Loucy (cell line): ENCODE measurements around the gene GRID1.

Experiments used
- H2AFZ ChIP-seq: fragments of 200-600 bp; sonication (generic); 2 replicates; pipeline ENCODE4 v1.6.0; 2016; ENCODE audit warnings: antibody characterized with exemption, mild to moderate bottlenecking, low read length, moderate library complexity
- H3F3A ChIP-seq: fragments of 200-600 bp; 2 replicates; pipeline ENCODE4 v1.6.0; 2016; ENCODE audit warnings: antibody characterized with exemption, low read depth, mild to moderate bottlenecking
- H3K27me3 ChIP-seq: fragments of 200-600 bp; sonication (generic); 2 replicates; pipeline ENCODE4 v1.6.1; 2014; ENCODE audit warnings: low read length, mild to moderate bottlenecking; ENCODE audit not compliant: insufficient read depth, poor library complexity, severe bottlenecking
- H3K36me3 ChIP-seq: fragments of 200-600 bp; sonication (generic); 2 replicates; pipeline ENCODE4 v1.6.1; 2016; ENCODE audit warnings: low read length; ENCODE audit not compliant: insufficient read depth
- H3K4me1 ChIP-seq: fragments of 200-600 bp; sonication (generic); 2 replicates; pipeline ENCODE4 v1.5.1; 2014; ENCODE audit warnings: low read length, mild to moderate bottlenecking; ENCODE audit not compliant: insufficient read depth, poor library complexity, severe bottlenecking
- H3K4me2 ChIP-seq: fragments of 200-600 bp; sonication (generic); 2 replicates; pipeline ENCODE4 v1.6.0; 2014; ENCODE audit warnings: antibody characterized with exemption, low read length, low read depth, mild to moderate bottlenecking; ENCODE audit not compliant: poor library complexity, severe bottlenecking
- H3K4me3 ChIP-seq: fragments of 200-600 bp; sonication (generic); 2 replicates; pipeline ENCODE4 v1.5.1; 2014; ENCODE audit warnings: low read length, mild to moderate bottlenecking, mixed read lengths; ENCODE audit not compliant: poor library complexity, severe bottlenecking
- H3K79me2 ChIP-seq: fragments of 200-600 bp; sonication (generic); 2 replicates; pipeline ENCODE4 v1.6.1; 2014; ENCODE audit warnings: low read length; ENCODE audit not compliant: insufficient read depth
- H3K9ac ChIP-seq: fragments of 200-600 bp; sonication (generic); 2 replicates; pipeline ENCODE4 v1.6.0; 2014; ENCODE audit warnings: mild to moderate bottlenecking, low read depth, low read length, moderate library complexity; ENCODE audit not compliant: poor library complexity, severe bottlenecking
- H3K9me2 ChIP-seq: fragments of 200-600 bp; sonication (generic); replicated peaks from 2 replicates; pipeline ENCODE4 v1.6.1; 2016; ENCODE audit warnings: low read depth, low read length, mixed read lengths
- H3K9me3 ChIP-seq: fragments of 200-600 bp; sonication (generic); 2 replicates; pipeline ENCODE4 v1.6.1; 2014; ENCODE audit warnings: mild to moderate bottlenecking, antibody characterized with exemption, low read length, low read depth; ENCODE audit not compliant: insufficient read depth
- H4K20me1 ChIP-seq: fragments of 200-600 bp; sonication (generic); 2 replicates; pipeline ENCODE4 v1.6.0; 2014; ENCODE audit warnings: antibody characterized with exemption, low read length, mild to moderate bottlenecking; ENCODE audit not compliant: insufficient read depth, poor library complexity, severe bottlenecking
- CTCF ChIP-seq: fragments of 200-600 bp; sonication (generic); conservative IDR thresholded peaks from 2 replicates; pipeline ENCODE4 v1.5.1; 2014; ENCODE audit warnings: mild to moderate bottlenecking, antibody characterized with exemption, low read length
- EZH2phosphoT487 ChIP-seq: fragments of 200-600 bp; IDR thresholded peaks from 2 replicates; pipeline ENCODE4 v1.6.1; 2018; ENCODE audit warnings: antibody characterized with exemption, mild to moderate bottlenecking, moderate library complexity, borderline replicate concordance

The GRID1 gene

GRCh38 chr10:86055928-86056327 is 310.7 kb downstream of the GRID1 start:
- TF ChIP-seq EZH2phosphoT487 (no peak), CTCF (no peak)
- Histone ChIP-seq H3K27me3 (no peaks in the 10 kb centered on the region), H2AFZ (no peak overlapping the region), H3K4me2 (no peak overlapping the region), H3K79me2 (no peaks in the 10 kb centered on the region), H3K9ac (no peak overlapping the region), H3F3A (no peaks in the 10 kb centered on the region), H3K9me2 (no peaks in the 10 kb centered on the region), H3K36me3 (no peaks in the 10 kb centered on the region), H3K4me1 (no peaks in the 10 kb centered on the region), H3K4me3 (no peak overlapping the region), H4K20me1 (no peaks in the 10 kb centered on the region), H3K9me3 (no peaks in the 10 kb centered on the region)

- H3K9me3 ChIP-seq = no peaks in the 10 kb centered on the region
- TF ChIP-seq EZH2phosphoT487 (no peak), CTCF (no peak)
- no peaks in the 10 kb centered on the region for H3K4me1 ChIP-seq
- H3K4me3 ChIP-seq = no peak overlapping the region
- no peaks in the 10 kb centered on the region for H3K9me2 ChIP-seq
- H3K36me3 ChIP-seq = no peaks in the 10 kb centered on the region
- H3K9ac ChIP-seq = no peak overlapping the region
- no peak overlapping the region for H2AFZ ChIP-seq
- no peaks in the 10 kb centered on the region for H3K79me2 ChIP-seq
- no peak overlapping the region for H3K4me2 ChIP-seq
- H3K27me3 ChIP-seq = no peaks in the 10 kb centered on the region
- H4K20me1 ChIP-seq = no peaks in the 10 kb centered on the region
- H3F3A ChIP-seq = no peaks in the 10 kb centered on the region
These were observed 312.9 kb downstream of the GRID1 start for GRCh38 chr10:86053675-86054074.

- H3K9me2 ChIP-seq = no peaks in the 10 kb centered on the region
- no peak overlapping the region for H2AFZ ChIP-seq
- no peak for TF ChIP-seq CTCF
- TF ChIP-seq EZH2phosphoT487 = no peak
- H3K9ac ChIP-seq = no peak overlapping the region
- no peaks in the 10 kb centered on the region for H3K4me1 ChIP-seq
- H4K20me1 ChIP-seq = no peaks in the 10 kb centered on the region
- H3K36me3 ChIP-seq = no peaks in the 10 kb centered on the region
- H3K9me3 ChIP-seq = no peaks in the 10 kb centered on the region
- no peaks in the 10 kb centered on the region for H3F3A ChIP-seq
- H3K4me2 ChIP-seq = no peak overlapping the region
- no peak overlapping the region for H3K4me3 ChIP-seq
- H3K27me3 ChIP-seq = no peaks in the 10 kb centered on the region
- H3K79me2 ChIP-seq = no peaks in the 10 kb centered on the region
These were observed 315.0 kb downstream of the GRID1 start for GRCh38 chr10:86051586-86051985.
